ENCODE results near the gene LRP3.
"Not testable (repeated sequence)": the region's sequence is repeated elsewhere in the genome, so short reads cannot be mapped to it uniquely, and the experiment has no call there.

The LRP3 gene

DNA sequence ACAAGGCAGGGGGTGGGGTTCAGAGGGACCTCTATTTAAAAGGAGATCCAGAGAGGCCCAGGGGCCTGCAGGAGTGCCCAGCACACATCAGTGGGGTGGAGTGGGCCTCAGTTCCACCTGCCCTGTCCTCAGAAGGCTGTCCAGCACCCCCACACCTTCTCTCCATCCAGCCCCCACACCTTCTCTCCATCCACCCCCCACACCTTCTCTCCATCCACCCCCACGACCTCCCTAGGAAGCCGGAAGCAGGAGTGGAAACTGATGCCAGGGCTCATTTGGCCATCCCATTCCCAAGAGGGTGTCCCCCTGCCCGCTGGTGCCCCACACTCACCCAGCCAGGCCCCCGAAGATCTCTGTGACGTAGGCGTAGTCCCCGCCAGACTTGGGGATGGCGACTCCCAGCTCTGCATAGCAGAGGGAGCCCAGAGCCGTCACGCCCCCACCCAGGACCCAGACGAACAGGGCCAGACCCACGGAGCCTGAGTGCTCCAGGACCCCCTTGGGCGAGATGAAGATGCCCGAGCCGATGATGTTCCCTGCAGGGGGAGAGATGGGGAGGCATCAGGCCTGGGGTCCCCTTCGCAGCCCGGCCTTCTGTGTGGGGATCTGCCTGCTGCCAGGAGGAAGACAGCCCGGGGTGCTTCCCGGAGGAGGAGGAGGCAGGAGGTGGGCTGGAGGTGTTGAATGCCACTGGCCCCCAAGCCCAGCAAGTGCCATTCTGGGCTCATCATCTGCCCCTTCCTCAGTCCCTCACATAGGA is 21.5 kb downstream of the LRP3 start:
- no peak overlapping the region for H3K4me3 Mint-ChIP-seq
- H3K27ac Mint-ChIP-seq: no peak overlapping the region
- no peaks in the 10 kb centered on the region for H3K36me3 Mint-ChIP-seq
- H3K4me1 Mint-ChIP-seq (ENCODE audit: low read depth): no peaks in the 10 kb centered on the region
- H3K27me3 Mint-ChIP-seq: no peaks in the 10 kb centered on the region
- no peaks in the 10 kb centered on the region for H3K9me3 Mint-ChIP-seq (ENCODE audit: low read depth)

GRCh38 chr19:33216198-33216830 is 22.2 kb downstream of the LRP3 start:
- Mint-ChIP-seq H3K9me3 (ENCODE audit: low read depth) (no peaks in the 10 kb centered on the region), H3K4me3 (no peak overlapping the region), H3K27ac (no peak overlapping the region), H3K27me3 (no peaks in the 10 kb centered on the region), H3K4me1 (ENCODE audit: low read depth) (no peaks in the 10 kb centered on the region), H3K36me3 (no peaks in the 10 kb centered on the region)

DNA sequence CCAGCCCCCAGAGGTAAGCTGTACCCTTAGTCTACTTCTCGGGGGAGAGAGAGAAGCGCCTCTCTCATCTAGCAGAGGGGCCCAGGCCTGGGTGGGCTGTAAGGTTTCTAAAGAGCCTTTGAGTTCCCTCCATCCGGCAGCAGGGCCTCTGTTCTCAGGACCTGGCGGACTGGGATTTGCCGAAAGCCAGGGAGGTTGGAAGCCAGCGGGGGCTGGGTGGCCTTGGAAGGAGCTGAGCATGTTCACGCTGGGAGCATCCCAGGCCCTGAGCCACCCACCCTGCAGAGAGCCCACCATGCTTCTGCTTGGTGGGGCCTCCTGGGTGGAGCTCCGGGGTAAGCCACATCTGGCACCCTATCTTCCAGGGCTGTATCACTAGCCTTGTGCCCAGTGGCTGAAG is 23.8 kb downstream of the LRP3 start:
- Mint-ChIP-seq H3K4me3 (no peak overlapping the region), H3K36me3 (no peaks in the 10 kb centered on the region), H3K27me3 (peaks cover 2% of the 10 kb centered on the region), H3K4me1 (ENCODE audit: low read depth) (no peaks in the 10 kb centered on the region), H3K27ac (no peak overlapping the region), H3K9me3 (ENCODE audit: low read depth) (no peaks in the 10 kb centered on the region)

GRCh38 chr19:33219261-33219815 is 25.2 kb downstream of the LRP3 start:
- no peaks in the 10 kb centered on the region for H3K4me1 Mint-ChIP-seq (ENCODE audit: low read depth)
- no peak overlapping the region for H3K4me3 Mint-ChIP-seq
- H3K9me3 Mint-ChIP-seq (ENCODE audit: low read depth): no peaks in the 10 kb centered on the region
- H3K27ac Mint-ChIP-seq: no peak overlapping the region
- H3K27me3 Mint-ChIP-seq: peaks cover 2% of the 10 kb centered on the region
- H3K36me3 Mint-ChIP-seq: no peaks in the 10 kb centered on the region

GRCh38 chr19:33220115-33220514 is 26.0 kb downstream of the LRP3 start:
- peaks cover 6% of the 10 kb centered on the region for H3K27me3 Mint-ChIP-seq
- H3K36me3 Mint-ChIP-seq: no peaks in the 10 kb centered on the region
- no peak overlapping the region for H3K4me3 Mint-ChIP-seq

DNA sequence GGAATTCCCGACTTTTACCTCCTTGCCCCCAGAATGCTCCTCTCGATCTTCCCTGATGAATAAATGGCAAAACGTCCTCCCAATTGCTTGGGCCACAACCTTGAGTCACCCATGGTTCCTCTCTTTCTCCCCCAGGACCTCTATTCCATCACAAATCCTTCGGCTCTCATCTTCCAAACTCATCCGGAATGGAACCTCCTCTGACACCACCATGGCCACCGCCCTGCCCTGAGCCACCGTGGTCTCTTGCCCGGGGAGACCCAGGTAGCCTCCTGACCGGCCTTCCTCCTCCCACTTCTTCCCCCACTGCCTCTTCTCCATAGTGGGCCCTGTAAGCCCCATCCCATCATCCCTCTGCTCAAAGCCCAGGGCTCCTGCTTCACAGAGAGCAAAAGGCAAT is 26.6 kb downstream of the LRP3 start:
- H3K27me3 Mint-ChIP-seq: peaks cover 6% of the 10 kb centered on the region
- H3K27ac Mint-ChIP-seq: no peak overlapping the region
- no peak overlapping the region for H3K4me3 Mint-ChIP-seq
- no peaks in the 10 kb centered on the region for H3K36me3 Mint-ChIP-seq
- peaks cover 3% of the 10 kb centered on the region for H3K4me1 Mint-ChIP-seq (ENCODE audit: low read depth)
- H3K9me3 Mint-ChIP-seq (ENCODE audit: low read depth): no peaks in the 10 kb centered on the region

More at GRCh38 chr19:33220115-33220514, 26.0 kb downstream of the LRP3 start:
- H3K27ac Mint-ChIP-seq: no peak overlapping the region
- H3K9me3 Mint-ChIP-seq (ENCODE audit: low read depth): no peaks in the 10 kb centered on the region
- H3K4me1 Mint-ChIP-seq (ENCODE audit: low read depth): peaks cover 3% of the 10 kb centered on the region

- H3K9me3 Mint-ChIP-seq (ENCODE audit: low read depth): no peaks in the 10 kb centered on the region
- H3K27ac Mint-ChIP-seq: no peak overlapping the region
- peaks cover 10% of the 10 kb centered on the region for H3K27me3 Mint-ChIP-seq
- no peaks in the 10 kb centered on the region for H3K36me3 Mint-ChIP-seq
- H3K4me1 Mint-ChIP-seq (ENCODE audit: low read depth): peaks cover 10% of the 10 kb centered on the region
- H3K4me3 Mint-ChIP-seq: no peak overlapping the region
These were observed 27.5 kb downstream of the LRP3 start for GRCh38 chr19:33221638-33222037.

- H3K27me3 Mint-ChIP-seq; H3K36me3 Mint-ChIP-seq; H3K27ac Mint-ChIP-seq; H3K4me3 Mint-ChIP-seq; H3K9me3 Mint-ChIP-seq (ENCODE audit: low read depth): not testable (repeated sequence)
- H3K4me1 Mint-ChIP-seq (ENCODE audit: low read depth): peaks cover 11% of the 10 kb centered on the region
These were observed 28.1 kb downstream of the LRP3 start for GRCh38 chr19:33222255-33222654.

- H3K4me1 Mint-ChIP-seq (ENCODE audit: low read depth): peaks cover 11% of the 10 kb centered on the region
- H3K27ac Mint-ChIP-seq: no peak overlapping the region
- H3K36me3 Mint-ChIP-seq: peaks cover 14% of the 10 kb centered on the region
- peaks cover 28% of the 10 kb centered on the region for H3K27me3 Mint-ChIP-seq
- peak overlapping the region; percentile 68 for H3K4me3 Mint-ChIP-seq
- H3K9me3 Mint-ChIP-seq (ENCODE audit: low read depth): peaks cover 12% of the 10 kb centered on the region
These were observed 30.7 kb downstream of the LRP3 start for GRCh38 chr19:33224694-33225457.

DNA sequence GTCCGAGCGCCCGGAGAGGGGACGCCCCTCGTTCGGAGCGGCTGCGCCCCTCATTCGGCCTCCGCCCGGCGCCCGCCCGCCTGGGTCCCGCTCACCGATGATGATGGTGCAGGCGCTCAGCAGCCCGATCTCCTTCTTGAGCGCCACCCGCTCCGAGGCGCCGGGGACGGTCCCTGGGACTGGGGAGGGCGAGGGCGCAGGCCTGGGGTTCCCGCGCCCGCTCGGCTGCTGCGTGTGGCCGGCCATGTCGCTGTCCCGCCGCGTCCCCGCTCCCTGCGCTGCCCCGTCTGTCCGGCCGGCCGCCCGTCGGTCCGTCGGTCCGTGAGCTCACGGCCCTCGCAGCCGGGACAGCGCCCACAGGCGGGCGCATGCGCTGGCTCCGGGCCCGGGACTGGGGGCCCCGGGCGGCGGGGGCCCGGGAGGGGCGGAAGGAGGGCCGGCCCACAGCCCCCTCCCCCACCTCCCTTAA is 31.4 kb downstream of the LRP3 start, which contains the start of gene SLC7A10:
TSS of gene SLC7A10 (minus strand) at position 393 of the 469 bp plus-strand sequence. CDS start at position 246, 147 bp downstream.
- Mint-ChIP-seq H3K36me3 (peaks cover 14% of the 10 kb centered on the region), H3K27me3 (peaks cover 29% of the 10 kb centered on the region)

DNA sequence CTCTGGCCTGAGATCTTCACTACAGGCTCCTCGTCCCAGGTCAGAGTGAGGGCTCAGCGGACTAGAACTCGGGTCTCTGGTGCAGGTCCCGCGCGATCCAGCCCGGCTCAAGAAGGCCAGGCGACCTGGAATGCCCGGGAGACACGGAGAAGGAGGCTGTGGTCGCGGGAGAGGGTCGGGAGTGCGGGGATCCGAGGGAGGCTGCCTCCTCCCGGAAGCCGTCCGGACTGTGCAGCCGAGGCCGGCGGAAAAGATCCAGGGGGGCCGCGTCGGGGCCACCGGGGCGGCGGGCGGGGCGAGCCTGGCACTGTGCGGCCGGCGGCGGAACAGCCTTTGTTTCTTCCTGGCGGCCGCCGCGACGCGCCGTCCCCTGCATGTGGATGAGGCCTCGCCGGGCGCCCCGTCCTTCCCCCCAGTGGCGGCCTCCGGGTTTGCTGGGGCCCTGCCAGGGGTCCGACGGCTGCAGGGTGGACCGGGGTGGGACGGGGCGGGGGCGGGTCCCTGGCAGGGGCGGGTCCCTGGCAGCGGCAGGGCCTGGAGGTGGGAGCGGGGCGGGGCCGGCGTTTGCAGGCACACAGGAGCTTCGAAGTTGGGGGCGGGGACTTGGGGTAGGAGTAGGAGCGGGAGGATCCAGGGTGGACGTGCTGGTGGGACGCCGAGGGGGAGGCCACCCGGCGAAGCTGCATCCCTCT is 32.6 kb downstream of the LRP3 start:
- no peak overlapping the region for H3K27ac Mint-ChIP-seq
- peak overlapping the region; percentile 79 for H3K4me3 Mint-ChIP-seq
- H3K36me3 Mint-ChIP-seq: peaks cover 14% of the 10 kb centered on the region
- H3K9me3 Mint-ChIP-seq (ENCODE audit: low read depth): peaks cover 12% of the 10 kb centered on the region
- peaks cover 33% of the 10 kb centered on the region for H3K27me3 Mint-ChIP-seq
- H3K4me1 Mint-ChIP-seq (ENCODE audit: low read depth): peaks cover 11% of the 10 kb centered on the region

More for the DNA sequence above, 31.4 kb downstream of the LRP3 start, which contains the start of gene SLC7A10:
- peaks cover 11% of the 10 kb centered on the region for H3K4me1 Mint-ChIP-seq (ENCODE audit: low read depth)
- H3K9me3 Mint-ChIP-seq (ENCODE audit: low read depth): peaks cover 12% of the 10 kb centered on the region
- H3K4me3 Mint-ChIP-seq: peak within 1 kb of the TSS; percentile 79
- no peak within 1 kb of the TSS for H3K27ac Mint-ChIP-seq

- peaks cover 33% of the 10 kb centered on the region for H3K27me3 Mint-ChIP-seq
- H3K9me3 Mint-ChIP-seq (ENCODE audit: low read depth): peaks cover 12% of the 10 kb centered on the region
- H3K36me3 Mint-ChIP-seq: peaks cover 14% of the 10 kb centered on the region
- H3K27ac Mint-ChIP-seq: no peak overlapping the region
- peaks cover 11% of the 10 kb centered on the region for H3K4me1 Mint-ChIP-seq (ENCODE audit: low read depth)
- peak overlapping the region; percentile 66 for H3K4me3 Mint-ChIP-seq
These were observed 33.1 kb downstream of the LRP3 start for GRCh38 chr19:33227242-33227650.

DNA sequence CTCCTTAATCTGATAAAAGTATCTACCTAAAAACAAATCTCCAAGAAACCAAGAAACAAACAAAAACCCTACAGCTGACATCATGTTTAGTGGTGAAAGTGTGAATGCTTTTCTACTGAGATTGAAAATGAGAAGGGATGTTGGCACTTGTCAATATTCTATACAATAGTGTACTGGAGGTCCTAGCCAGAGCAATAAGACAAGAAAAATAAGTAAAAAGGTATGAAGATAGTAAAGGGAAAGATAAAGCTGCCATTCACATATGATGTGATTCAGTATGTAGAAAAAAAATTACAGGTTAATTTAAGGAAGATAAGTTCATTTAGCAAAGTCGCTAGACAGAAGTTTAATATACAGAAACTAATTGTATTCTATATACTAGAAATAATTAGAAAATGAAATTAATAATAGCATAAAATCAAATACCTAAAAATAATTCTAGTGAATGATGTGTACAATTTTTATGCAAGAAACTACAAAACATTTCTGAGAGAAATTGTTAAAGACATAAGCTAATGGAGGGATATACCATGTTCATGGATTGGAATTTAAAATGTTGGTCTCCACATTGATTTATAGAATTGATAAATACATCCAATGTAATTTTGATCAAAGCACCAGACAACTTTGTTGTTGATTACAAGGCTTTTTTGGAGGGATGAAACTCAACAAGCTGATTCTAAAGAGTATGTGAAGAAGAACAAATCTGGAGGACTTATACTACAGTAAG is 33.9 kb downstream of the LRP3 start:
- H3K4me3 Mint-ChIP-seq: no peak overlapping the region
- peaks cover 11% of the 10 kb centered on the region for H3K4me1 Mint-ChIP-seq (ENCODE audit: low read depth)
- peaks cover 14% of the 10 kb centered on the region for H3K36me3 Mint-ChIP-seq
- no peak overlapping the region for H3K27ac Mint-ChIP-seq
- H3K27me3 Mint-ChIP-seq: peaks cover 30% of the 10 kb centered on the region
- H3K9me3 Mint-ChIP-seq (ENCODE audit: low read depth): peaks cover 12% of the 10 kb centered on the region

GRCh38 chr19:33229962-33230361 is 35.8 kb downstream of the LRP3 start:
- H3K4me3 Mint-ChIP-seq: no peak overlapping the region
- peaks cover 9% of the 10 kb centered on the region for H3K4me1 Mint-ChIP-seq (ENCODE audit: low read depth)
- peaks cover 28% of the 10 kb centered on the region for H3K27me3 Mint-ChIP-seq
- no peak overlapping the region for H3K27ac Mint-ChIP-seq
- H3K36me3 Mint-ChIP-seq: peaks cover 14% of the 10 kb centered on the region
- peaks cover 12% of the 10 kb centered on the region for H3K9me3 Mint-ChIP-seq (ENCODE audit: low read depth)
